HEK293 (cell line): ENCODE results near the gene PHC3.

Experiments
- CTCF ChIP-seq: fragments of 450-650 bp; formaldehyde crosslinking; IDR thresholded peaks from 2 replicates; pipeline ENCODE4 v1.5.1; 2016; ENCODE audit warnings: missing biosample characterization, missing genetic modification characterization
- ZFP69B ChIP-seq: fragments of 450-650 bp; formaldehyde crosslinking; IDR thresholded peaks from 2 replicates; pipeline ENCODE4 v1.5.1; 2016; ENCODE audit warnings: missing biosample characterization, missing genetic modification characterization

- TF ChIP-seq ZFP69B (no peak), CTCF (tag by site-specific recombination) (no peak)
Measured at GRCh38 chr3:170096342-170096741, 85.2 kb downstream of the PHC3 start.
